MM.1S (cell line): ENCODE data around the gene BPHL.

Experiments
- CTCF ChIP-seq: fragments of 300-600 bp; sonication (generic); IDR thresholded peaks from 2 replicates; pipeline ENCODE4 v1.5.1; 2016; ENCODE audit warnings: antibody characterized with exemption, low read length, mixed read lengths
- EZH2 ChIP-seq: fragments of 300-600 bp; sonication (generic); optimal IDR thresholded peaks from 2 replicates; pipeline ENCODE3; 2017; ENCODE audit warnings: low read depth, mild to moderate bottlenecking, antibody characterized with exemption, low read length, mixed read lengths

- TF ChIP-seq CTCF (no peak), EZH2 (no peak)
These were observed 26.1 kb downstream of the BPHL start for GRCh38 chr6:3144571-3144970.
